Activated CD8-positive, alpha-beta memory T cell treated with anti-CD3 and anti-CD28 coated beads for 36 hours (primary cell): ENCODE measurements around the gene SEC14L1. TPM values are rescaled to one million over a fixed set of nuclear protein-coding genes. Genes with fewer than 3 reads are reported as not detected.

ENCODE experiments used
- CTCF ChIA-PET: fragments of 350-600 bp; sonication (Branson Sonifier 250); formaldehyde crosslinking; loops from one replicate; lab custom pipeline; 2021; ENCODE audit warnings: antibody characterized with exemption; lab: Charles Lee
- POLR2A ChIA-PET: fragments of 350-600 bp; sonication (Branson Sonifier 250); formaldehyde crosslinking; loops from one replicate; lab custom pipeline; 2021; ENCODE audit warnings: antibody characterized with exemption; lab: Charles Lee
- total RNA-seq, 2 experiments: library from RNA; stranded (reverse); gene quantifications; one replicate each; pipeline ENCODE4 v1.2.3, GENCODE V29; 2021

The SEC14L1 gene
- total RNA-seq, 2 experiments from 2014 or later, result 66.1 to 73.4 TPM

GRCh38 chr17:77174928-77175661, 34.3 kb downstream of the SEC14L1 start:
- CTCF ChIA-PET, result no interaction called here

DNA sequence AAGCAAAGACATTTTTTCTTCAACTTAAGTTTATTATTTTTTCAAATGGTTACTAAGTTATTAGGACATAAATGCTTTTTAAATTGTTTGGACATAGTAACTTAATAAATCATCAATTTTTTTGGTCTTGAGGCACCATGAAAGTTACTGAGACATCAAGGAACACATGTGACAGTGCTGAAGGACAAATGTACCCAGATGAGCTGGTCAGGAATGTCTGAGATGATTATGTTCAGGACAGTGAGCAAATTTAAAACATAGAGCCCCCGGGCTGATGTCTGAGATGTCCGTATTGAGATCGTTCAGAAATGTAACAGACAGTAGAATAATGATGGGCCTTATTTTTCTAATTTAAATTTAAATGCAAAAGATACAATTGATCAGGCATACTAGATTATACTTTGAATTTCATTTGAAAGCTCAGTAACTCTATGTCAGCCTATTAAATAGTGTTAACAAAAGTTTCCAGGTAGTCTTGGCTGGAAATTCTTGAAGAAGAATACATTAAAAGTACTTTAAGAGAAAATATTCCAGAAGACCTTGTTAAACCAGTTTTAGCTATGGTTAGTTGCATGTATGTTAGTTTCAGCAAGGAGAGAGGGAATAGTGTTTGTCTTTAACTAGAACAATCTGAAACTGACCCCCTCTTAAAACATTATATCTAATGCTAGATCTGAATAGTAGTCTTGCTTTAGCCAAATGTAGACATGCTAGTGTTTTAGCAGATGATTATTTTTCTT, 36.4 kb downstream of the SEC14L1 start:
- POLR2A ChIA-PET, result no interaction called here
- CTCF ChIA-PET, result no interaction called here

More at GRCh38 chr17:77174928-77175661, 34.3 kb downstream of the SEC14L1 start:
- POLR2A ChIA-PET, result no interaction called here

GRCh38 chr17:77178050-77178449, 37.3 kb downstream of the SEC14L1 start:
- ChIA-PET CTCF (interaction anchor here (0.6 kb wide), 1 partner anchor 112 kb away, joined by 3 read pairs; no protein-coding TSS in a partner anchor), POLR2A (no interaction called here)

DNA sequence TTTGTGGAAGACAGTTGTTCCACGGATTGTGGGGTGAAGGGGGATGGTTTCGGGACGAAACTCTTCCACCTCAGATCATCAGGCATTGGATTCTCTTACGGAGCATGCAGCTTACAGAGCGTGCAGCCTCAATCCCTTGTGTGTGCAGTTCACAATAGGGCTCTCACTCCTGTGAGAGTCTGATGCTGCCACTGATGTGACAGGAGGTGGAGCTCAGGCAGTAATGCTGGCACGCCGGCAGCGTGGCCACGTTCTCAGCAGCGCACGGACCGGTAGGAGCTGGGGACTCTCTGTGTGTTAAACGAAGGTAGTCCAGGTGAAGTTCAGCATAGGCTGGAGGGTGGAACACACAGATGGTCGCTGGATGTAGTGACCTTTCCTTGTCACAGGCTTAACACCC, 37.8 kb downstream of the SEC14L1 start:
- CTCF ChIA-PET, result interaction anchor here (0.6 kb wide), 1 partner anchor 112 kb away, joined by 3 read pairs; no protein-coding TSS in a partner anchor
- POLR2A ChIA-PET, result no interaction called here

DNA sequence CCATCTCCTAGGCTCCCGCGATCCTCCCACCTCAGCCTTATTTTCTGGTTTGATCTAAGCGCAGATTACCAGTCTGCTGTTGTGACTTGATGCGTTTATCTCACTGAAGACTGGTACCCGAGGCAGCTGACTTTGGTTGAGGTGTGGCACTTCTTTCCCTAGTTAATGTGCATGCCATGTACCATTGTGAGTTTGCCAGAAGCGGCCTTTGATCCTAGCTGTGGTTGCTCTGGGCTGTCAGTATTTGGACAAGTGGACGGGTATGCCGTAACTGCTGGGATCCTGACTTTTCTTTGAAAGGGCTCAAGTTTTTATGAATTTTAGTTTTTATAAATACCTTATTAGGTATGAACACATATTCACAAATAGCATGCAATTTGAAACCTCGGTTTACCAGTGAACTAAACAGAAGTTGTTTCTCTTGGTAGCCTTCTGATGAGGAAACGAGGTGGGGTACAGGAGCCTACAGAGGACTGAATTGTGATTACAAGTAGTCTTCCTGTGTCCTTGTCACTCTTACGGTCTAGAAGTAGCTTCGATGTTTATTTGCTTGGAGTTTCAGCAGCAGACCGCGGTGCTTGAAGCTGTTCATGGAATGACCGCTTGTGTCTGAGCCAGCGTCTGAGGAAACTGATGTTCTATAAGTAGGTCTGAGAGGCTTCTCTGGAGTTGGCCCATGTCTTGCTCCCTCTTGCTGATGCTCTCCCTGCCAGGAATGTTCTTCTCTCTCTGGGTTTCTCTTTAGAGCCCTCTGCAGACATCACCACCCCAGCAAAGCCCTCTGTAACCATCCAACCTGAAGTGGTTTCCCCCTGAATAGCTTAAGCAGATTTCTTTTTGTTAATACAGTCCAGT, 40.0 kb downstream of the SEC14L1 start:
- ChIA-PET POLR2A (interaction anchor here (0.7 to 1.7 kb wide), 2 partner anchors 40 to 430 kb away, joined by 4 to 5 read pairs; partner anchors contain the start of gene SEC14L1), CTCF (interaction anchor here (0.6 to 1.2 kb wide), 3 partner anchors 18 to 73 kb away, joined by 3 read pairs; no protein-coding TSS in a partner anchor)

DNA sequence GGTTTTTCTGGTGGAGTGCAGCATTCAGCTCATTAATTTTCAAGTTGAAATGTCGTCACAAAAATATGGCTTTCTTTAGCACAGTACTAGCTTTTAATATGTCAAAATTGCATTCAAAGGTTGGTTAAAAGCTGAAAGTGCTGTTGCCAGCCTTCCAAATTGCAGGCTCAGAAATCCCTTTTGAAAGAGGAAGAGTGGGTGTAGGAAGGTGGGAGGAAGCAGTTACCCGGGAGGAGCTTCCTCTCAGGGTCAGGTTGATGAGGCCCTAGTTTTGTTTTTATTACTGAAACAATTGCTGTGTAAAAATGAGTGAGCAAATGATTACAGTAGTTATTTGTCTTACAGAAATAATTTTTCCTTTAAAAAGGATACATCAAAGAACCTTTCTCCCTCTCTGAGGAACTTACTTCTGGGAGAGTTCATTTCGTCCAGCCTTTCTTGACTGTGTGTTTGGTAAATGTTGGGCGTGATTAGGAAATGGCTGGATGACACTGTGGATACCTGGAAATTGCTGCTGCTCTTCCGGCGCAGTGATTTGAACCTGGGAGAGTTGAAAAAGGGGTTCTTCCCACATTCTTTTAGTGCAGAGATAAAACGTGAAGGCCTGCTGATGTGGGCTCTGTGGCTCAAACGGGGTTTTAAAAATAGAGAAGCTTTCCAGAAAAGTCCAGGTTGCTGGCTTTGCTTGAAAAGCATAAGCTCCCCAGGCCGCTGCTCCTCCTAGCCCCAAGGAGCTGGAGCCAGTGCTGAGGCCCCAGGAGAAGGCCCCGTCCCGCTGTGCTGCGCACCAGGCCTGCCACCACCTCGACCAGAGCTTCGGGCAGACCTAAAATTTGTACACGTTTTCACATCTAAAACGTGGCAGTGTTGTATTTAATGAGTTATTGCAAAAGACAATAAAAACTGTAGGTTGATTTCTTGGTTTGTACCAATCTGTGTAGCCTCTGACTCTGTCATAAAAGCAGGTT, 41.7 kb downstream of the SEC14L1 start:
- ChIA-PET CTCF (interaction anchor here (0.9 kb wide), 1 partner anchor 20 kb away, joined by 3 read pairs; no protein-coding TSS in a partner anchor), POLR2A (interaction anchor here (1.7 kb wide), 1 partner anchor 42 kb away, joined by 5 read pairs; the partner anchor contains the start of gene SEC14L1)

DNA sequence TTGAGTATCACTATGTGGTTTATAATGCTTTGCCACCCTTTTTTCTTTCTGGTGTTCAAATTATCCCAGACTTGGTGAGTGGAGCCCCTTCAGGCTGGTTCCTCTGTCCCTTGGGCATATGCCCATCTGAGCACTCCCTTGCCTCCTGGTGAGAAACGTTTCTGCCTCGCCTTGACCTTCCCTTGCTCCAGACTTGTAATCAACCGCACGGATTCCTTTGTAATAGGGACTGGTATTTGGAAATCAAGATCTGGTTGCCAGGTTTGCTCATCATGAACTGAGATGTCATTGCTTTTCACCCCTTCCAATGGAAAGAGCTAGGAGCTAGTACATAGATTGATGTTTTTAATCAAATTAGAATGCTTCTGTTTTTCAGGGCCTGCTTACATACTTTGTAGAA, 43.7 kb downstream of the SEC14L1 start:
- ChIA-PET CTCF (no interaction called here), POLR2A (no interaction called here)

- ChIA-PET CTCF (no interaction called here), POLR2A (no interaction called here)
Measured at GRCh38 chr17:77185137-77185536, 44.4 kb downstream of the SEC14L1 start.

DNA sequence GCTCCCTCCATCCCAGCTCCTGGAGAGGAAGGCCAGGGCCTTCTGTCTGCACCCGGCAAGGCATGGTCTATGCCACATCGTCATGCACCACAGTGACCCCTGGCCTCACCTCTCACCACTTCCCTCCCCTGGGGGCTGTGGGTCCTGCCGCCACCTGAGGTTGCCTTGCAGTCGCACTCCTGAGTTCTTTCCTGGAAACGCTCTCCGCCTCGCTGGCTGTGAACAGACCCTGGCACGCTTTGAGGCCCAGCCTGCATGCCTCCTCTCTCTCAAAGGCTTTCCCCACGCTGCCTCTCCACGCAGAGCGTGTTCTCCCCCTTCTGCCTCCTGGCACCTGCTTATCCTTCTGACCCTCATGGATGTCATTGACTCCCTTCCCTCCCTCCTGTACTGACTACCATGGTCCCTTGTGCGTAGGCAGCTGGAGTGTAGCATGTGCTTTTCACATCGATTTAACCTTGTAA, 45.4 kb downstream of the SEC14L1 start:
- ChIA-PET POLR2A (no interaction called here), CTCF (interaction anchor here (1.3 kb wide), 1 partner anchor 130 kb away, joined by 4 read pairs; no protein-coding TSS in a partner anchor)

- CTCF ChIA-PET, result interaction anchor here (1.0 kb wide), 1 partner anchor 100 kb away, joined by 4 read pairs; no protein-coding TSS in a partner anchor
- POLR2A ChIA-PET, result no interaction called here
Measured at GRCh38 chr17:77188084-77189066, 47.6 kb downstream of the SEC14L1 start.

GRCh38 chr17:77189148-77189547, 48.4 kb downstream of the SEC14L1 start:
- CTCF ChIA-PET, result interaction anchor here (1.0 kb wide), 1 partner anchor 101 kb away, joined by 4 read pairs; no protein-coding TSS in a partner anchor
- POLR2A ChIA-PET, result no interaction called here

DNA sequence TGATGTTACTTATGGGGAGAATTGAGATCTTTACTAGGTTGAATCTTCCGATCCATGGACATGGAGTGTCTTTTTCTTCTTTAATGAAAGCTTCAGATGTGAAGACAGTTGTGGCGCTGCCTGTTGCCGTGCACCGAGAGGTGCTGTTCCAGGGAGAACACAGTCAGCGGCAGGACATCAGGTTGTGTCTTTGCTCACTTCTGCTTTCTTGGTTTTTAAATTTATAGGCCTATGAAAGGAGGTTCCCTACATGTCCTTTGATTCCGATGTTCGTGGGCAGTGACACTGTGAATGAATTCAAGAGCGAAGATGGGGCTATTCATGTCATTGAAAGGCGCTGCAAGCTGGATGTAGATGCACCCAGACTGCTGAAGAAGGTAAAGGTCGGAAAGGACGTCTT, 49.8 kb downstream of the SEC14L1 start:
- ChIA-PET CTCF (no interaction called here), POLR2A (no interaction called here)

- CTCF ChIA-PET, result no interaction called here
- POLR2A ChIA-PET, result no interaction called here
Measured at GRCh38 chr17:77191244-77191643, 50.5 kb downstream of the SEC14L1 start.

- ChIA-PET CTCF (interaction anchor here (0.6 kb wide), 1 partner anchor 573 kb away, joined by 4 read pairs; no protein-coding TSS in a partner anchor), POLR2A (no interaction called here)
Measured at GRCh38 chr17:77193653-77194052, 52.9 kb downstream of the SEC14L1 start.

- POLR2A ChIA-PET, result no interaction called here
- CTCF ChIA-PET, result interaction anchor here (0.6 kb wide), 1 partner anchor 573 kb away, joined by 4 read pairs; no protein-coding TSS in a partner anchor
Measured at GRCh38 chr17:77194179-77194578, 53.4 kb downstream of the SEC14L1 start.

GRCh38 chr17:77196251-77196650, 55.5 kb downstream of the SEC14L1 start:
- CTCF ChIA-PET, result interaction anchor here (1.1 kb wide), 1 partner anchor 110 kb away, joined by 3 read pairs; no protein-coding TSS in a partner anchor
- POLR2A ChIA-PET, result no interaction called here

DNA sequence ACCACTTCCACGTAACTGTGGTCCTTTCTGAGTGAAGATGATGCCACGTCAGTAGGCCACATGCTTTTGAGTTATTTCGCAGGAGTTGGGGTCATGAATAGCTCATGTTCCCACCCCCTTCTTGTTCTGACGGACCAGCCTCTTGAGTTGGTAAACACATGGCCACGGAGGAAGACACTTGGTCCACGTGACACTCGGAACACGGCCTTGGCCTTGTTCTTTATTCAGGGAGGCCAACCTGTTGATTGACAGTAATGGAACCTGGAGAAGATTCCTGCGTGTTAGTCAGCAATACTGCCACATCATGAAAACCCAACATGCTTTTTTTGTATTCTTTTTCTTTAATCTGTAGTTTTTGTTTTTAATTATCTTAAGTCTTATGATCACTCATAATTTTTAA, 56.3 kb downstream of the SEC14L1 start:
- ChIA-PET CTCF (no interaction called here), POLR2A (no interaction called here)
